K562 (cell line): ENCODE data around the gene HOXC11. TPM values are rescaled to one million over a fixed set of nuclear protein-coding genes. Genes with fewer than 3 reads are reported as not detected.

Experiments
- ATAC-seq: fragments of 200-7000 bp; cut with Tn5 transposase; 3 replicates; pipeline ENCODE4 v1.9.1; 2020; ENCODE audit warnings: moderate library complexity
- BruUV-seq: library from RNA; stranded (reverse); fragments of 400-500 nt; replicated peaks from 2 replicates; lab custom pipeline; 2021; lab: Mats Ljungman, UMichigan
- CTCF ChIA-PET: fragments of 300-600 bp; formaldehyde crosslinking; extraction: SDS; loops from one replicate; lab custom pipeline; 2021; ENCODE audit warnings: low intra/inter-chr PET ratio; lab: Yijun Ruan, JAX
- POLR2A ChIA-PET: fragments of 300-600, 350-650 bp; sonication (Branson Sonifier 250); formaldehyde crosslinking; extraction: SDS; loops from one replicate; lab custom pipeline; 2021; ENCODE audit warnings: antibody characterized with exemption, inconsistent platforms; lab: Yijun Ruan, JAX
- DNase-seq, 4 experiments: peaks; one replicate each; pipeline versions ENCODE4 v3.0.0 to v3.0.0-alpha.2; 2011 to 2018; ENCODE audit warnings: low spot score in 3 of 4, mixed read lengths in 3 of 4; ENCODE audit errors: extremely low read depth in 1 of 4
- FAIRE-seq: peaks from 2 replicates; lab custom pipeline; 2011; peaks lifted over from hg19 to GRCh38; lab: Jason Lieb, UNC
- H2AFZ ChIP-seq: 2 replicates; pipeline ENCODE4 v1.6.0; 2011; ENCODE audit warnings: low read depth, low read length, control low read depth, inconsistent platforms
- H3K27ac ChIP-seq: fragments of 200-600 bp; 3 replicates; pipeline ENCODE4 v1.8.0; 2011; ENCODE audit warnings: low read depth, mild to moderate bottlenecking, control low read depth, inconsistent platforms, low read length, moderate library complexity, mixed read lengths; ENCODE audit errors: extremely low read depth
- H3K27me3 ChIP-seq, 2 experiments: fragments of 300-600 bp in 1 of 2; 2 replicates in 1 of 2; 3 replicates in 1 of 2; pipeline versions ENCODE4 v1.6.0 to v1.8.0; 2011; ENCODE audit warnings: inconsistent platforms in 2 of 2, low read length in 2 of 2, mild to moderate bottlenecking in 1 of 2, mixed read lengths in 1 of 2, moderate library complexity in 1 of 2; ENCODE audit not compliant: control insufficient read depth in 2 of 2, insufficient read depth in 2 of 2
- H3K36me3 ChIP-seq: fragments of 300-600 bp; 3 replicates; pipeline ENCODE4 v1.8.0; 2011; ENCODE audit warnings: mild to moderate bottlenecking, low read length, inconsistent platforms; ENCODE audit not compliant: control insufficient read depth, insufficient read depth
- H3K4me1 ChIP-seq, 2 experiments: fragments of 200-600 bp in 1 of 2; replicated peaks in 1 of 2; 2 replicates in 1 of 2; 3 replicates in 1 of 2; pipeline versions ENCODE4 v1.5.1 to v1.8.0; 2011; ENCODE audit warnings: inconsistent platforms in 2 of 2, low read length in 2 of 2, mild to moderate bottlenecking in 1 of 2, mixed read lengths in 1 of 2, moderate library complexity in 1 of 2; ENCODE audit not compliant: control insufficient read depth in 2 of 2, insufficient read depth in 2 of 2
- H3K4me2 ChIP-seq: 2 replicates; pipeline ENCODE4 v1.6.1; 2011; ENCODE audit warnings: low read length, control low read depth, inconsistent platforms, mixed read lengths; ENCODE audit not compliant: insufficient read depth
- H3K4me3 ChIP-seq: fragments of 200-600 bp; sonication (generic), shearing (Covaris generic); 2 replicates; pipeline ENCODE4 v1.5.1; 2016; ENCODE audit warnings: control low read depth, inconsistent platforms
- H3K79me2 ChIP-seq: fragments of 200-600 bp; 3 replicates; pipeline ENCODE4 v1.8.0; 2011; ENCODE audit warnings: low read length, inconsistent platforms; ENCODE audit not compliant: control insufficient read depth, insufficient read depth
- H3K9ac ChIP-seq, 2 experiments: 2 replicates each; pipeline versions ENCODE4 v1.6.0 to v1.6.1; 2011; ENCODE audit warnings: low read depth in 2 of 2, low read length in 2 of 2, control low read depth in 1 of 2, inconsistent platforms in 1 of 2, mild to moderate bottlenecking in 1 of 2, mixed read lengths in 1 of 2; ENCODE audit not compliant: insufficient read depth in 1 of 2
- H3K9me1 ChIP-seq: one replicate; pipeline ENCODE4 v1.6.0; 2011; ENCODE audit warnings: inconsistent platforms, mild to moderate bottlenecking, low read length, moderate library complexity; ENCODE audit not compliant: control insufficient read depth, insufficient read depth
- H3K9me3 ChIP-seq: replicated peaks from 2 replicates; pipeline ENCODE4 v1.5.1; 2011; ENCODE audit warnings: low read depth, low read length, inconsistent platforms; ENCODE audit not compliant: control insufficient read depth, insufficient read depth
- H4K20me1 ChIP-seq: replicated peaks from 2 replicates; pipeline ENCODE4 v1.6.1; 2011; ENCODE audit warnings: low read length, inconsistent platforms, mixed read lengths; ENCODE audit not compliant: control insufficient read depth, insufficient read depth
- AFF4 ChIP-seq: sonication (generic); formaldehyde crosslinking; IDR thresholded peaks from 2 replicates; pipeline ENCODE4 v1.8.0; 2023; ENCODE audit warnings: mild to moderate bottlenecking, missing genetic modification reagents
- ARID1B ChIP-seq: fragments of 450-650 bp; IDR thresholded peaks from 2 replicates; pipeline ENCODE4 v1.6.1; 2016; ENCODE audit warnings: antibody characterized with exemption, mild to moderate bottlenecking, inconsistent platforms
- CXXC5 ChIP-seq: fragments of 250-450 bp; sonication (Bioruptor Pico); IDR thresholded peaks from 2 replicates; pipeline ENCODE4 v1.8.0; 2022; ENCODE audit warnings: inconsistent platforms, mild to moderate bottlenecking, moderate library complexity
- FOXK1 ChIP-seq: sonication (generic); formaldehyde crosslinking; IDR thresholded peaks from 2 replicates; pipeline ENCODE4 v1.8.0; 2022; ENCODE audit warnings: missing genetic modification reagents, mild to moderate bottlenecking, borderline replicate concordance
- GMEB1 ChIP-seq: fragments of 250-450 bp; sonication (Bioruptor Pico); IDR thresholded peaks from 2 replicates; pipeline ENCODE4 v1.4.0; 2020; ENCODE audit warnings: mild to moderate bottlenecking
- PHF20 ChIP-seq: fragments of 450-650 bp; IDR thresholded peaks from 2 replicates; pipeline ENCODE4 v1.6.1; 2018; ENCODE audit not compliant: partially characterized antibody
- PRPF4 ChIP-seq: fragments of 200-400 bp; formaldehyde crosslinking; IDR thresholded peaks from one replicate; pipeline ENCODE4 v1.6.1; 2017; ENCODE audit warnings: low read length, low read depth, mild to moderate bottlenecking; ENCODE audit not compliant: insufficient read depth, poor library complexity, severe bottlenecking
- PTTG1 ChIP-seq: fragments of 450-650 bp; IDR thresholded peaks from 2 replicates; pipeline ENCODE4 v1.6.1; 2016; ENCODE audit warnings: low read depth, mild to moderate bottlenecking, missing genetic modification characterization, missing compliant biosample characterization
- RCOR1 ChIP-seq, 2 experiments: IDR thresholded peaks; 2 replicates each; pipeline ENCODE4 v1.6.1; 2012; ENCODE audit warnings: low read depth in 2 of 2, low read length in 2 of 2, borderline replicate concordance in 1 of 2, improper control_type of control experiment in 1 of 2
- SRF ChIP-seq, 2 experiments: fragments of 250-450, 450-650 bp in 1 of 2; sonication (Bioruptor Pico) in 1 of 2; sonication (generic) in 1 of 2; formaldehyde crosslinking; IDR thresholded peaks; 2 replicates each; pipeline versions ENCODE4 v1.5.0 to v1.5.1; 2020 to 2022; ENCODE audit warnings: mild to moderate bottlenecking in 1 of 2, missing genetic modification reagents in 1 of 2
- TAL1 ChIP-seq: fragments of 450-650 bp; IDR thresholded peaks from 2 replicates; pipeline ENCODE4 v1.6.1; 2016; ENCODE audit warnings: mild to moderate bottlenecking
- ZNF263 ChIP-seq: sonication (generic); formaldehyde crosslinking; IDR thresholded peaks from 2 replicates; pipeline ENCODE4 v1.8.0; 2022; ENCODE audit warnings: mild to moderate bottlenecking, missing genetic modification reagents, borderline replicate concordance
- ZNF699 ChIP-seq: fragments of 250-450 bp; sonication (Bioruptor Pico); IDR thresholded peaks from 2 replicates; pipeline ENCODE4 v1.8.0; 2021; ENCODE audit warnings: mild to moderate bottlenecking, moderate library complexity; ENCODE audit not compliant: insufficient replicate concordance
- WGBS: fragments of 100-300 bp; shearing (Covaris generic); methylation state at CpG from one replicate; pipeline ENCODE4 v1.1.6; 2016; ENCODE audit warnings: low coverage, mixed read lengths; ENCODE audit not compliant: insufficient coverage; ENCODE audit errors: missing lambda C conversion rate; 5-methylcytosine and 5-hydroxymethylcytosine counted together
- in situ Hi-C: fragments of 300-500 bp; cut with MboI; formaldehyde crosslinking; loops from 4 replicates; pipeline ENCODE4 v1.15.0; 2018; ENCODE audit warnings: inconsistent platforms, mixed read lengths
- intact Hi-C: fragments of 100-400 bp; cut with micrococcal nuclease; formaldehyde crosslinking; loops from 2 replicates; pipeline ENCODE4 v1.14.2; 2022
- polyA plus RNA-seq, 8 experiments: library from polyadenylated mRNA; depleted of rRNA in 4 of 8; stranded (reverse) in 5 of 8; unstranded in 3 of 8; fragments of >200 nt; fragmentation: Nextera tagmentation in 2 of 8; fragmentation: Illumina TruSeq in 1 of 8; extraction: Ambion mirVana in 2 of 8; extraction: Trizol in 1 of 8; gene quantifications; 2 replicates each; pipeline versions ENCODE4 v1.2.1 to v1.2.3, GENCODE V29; 2011 to 2014; ENCODE audit warnings: inconsistent platforms in 1 of 8, missing spikeins in 1 of 8
- total RNA-seq, 7 experiments: library from RNA; depleted of rRNA in 6 of 7; stranded (reverse); fragments of >200 nt in 6 of 7; fragmentation: Illumina TruSeq in 2 of 7; extraction: Trizol in 2 of 7; gene quantifications; 2 replicates each; pipeline versions ENCODE4 v1.2.1 to v1.2.3, GENCODE V29; 2011 to 2021; ENCODE audit warnings: low replicate concordance in 1 of 7
- TF ChIP-seq, protein P1 (sequence below): fragments of 200-800 bp; sonication (Bioruptor generic); IDR thresholded peaks from 2 replicates; pipeline ENCODE4 v1.6.1; 2017; ENCODE audit warnings: missing genetic modification characterization, missing compliant biosample characterization

Gene HOXC11
- total and polyA plus RNA-seq, 9 of the 15 experiments (the other 6 are each of a cell fraction or from before 2014, with no cell fraction given): not detected

- Histone ChIP-seq H3K9ac (no peak overlapping the region), H3K4me1 (peaks cover 35 to 49% of the 10 kb centered on the region in 2 experiments), H4K20me1 (no peaks in the 10 kb centered on the region), H3K36me3 (no peaks in the 10 kb centered on the region), H3K9me1 (no peaks in the 10 kb centered on the region), H3K27ac (no peak overlapping the region), H3K79me2 (no peaks in the 10 kb centered on the region), H3K27me3 (peaks cover 0 to 16% of the 10 kb centered on the region in 2 experiments; a peak in 3 of 5 replicates), H2AFZ (peak overlapping the region; percentile 51), H3K4me2 (no peak overlapping the region; the same call in 1 of the 2 replicates), H3K9me3 (no peaks in the 10 kb centered on the region), H3K4me3 (no peak overlapping the region)
- BruUV-seq: no TSS peak
- ATAC-seq (peak; percentile 52; the same call in 2 of the 3 replicates), FAIRE-seq (peak; percentile 84), DNase-seq (peak in 3 of 4 experiments; percentile 42 to 69 (median 67))
- WGBS: 6% methylated on average over 2 of the region's 4 CpGs
- CTCF ChIA-PET: interaction anchor here (0.7 to 3.9 kb wide), 3 partner anchors 16 to 227 kb away, joined by 3 to 26 read pairs (median 3); no protein-coding TSS in a partner anchor
- POLR2A ChIA-PET: interaction anchor here (0.6 to 3.2 kb wide), 13 partner anchors 10 to 231 kb away, joined by 3 to 43 read pairs (median 4); partner anchors contain the start of genes HOXC9 and SMUG1
- intact Hi-C loops (loop anchor here (10.0 kb wide), 1 partner anchor 377 kb away; the partner anchor contains the start of gene GPR84), in situ Hi-C loops (loop anchor here (5.0 to 10.0 kb wide), 2 partner anchors 214 to 377 kb away; partner anchors contain the start of gene GPR84)
- 0 out of 4 replicates have a peak, but pooled peaks of 1 of the 2 experiments have one; percentile 35 for TF ChIP-seq SRF (CRISPR knock-in tag; IDR thresholded peaks at IDR 0.05)
- TF ChIP-seq TAL1: no peak
- TF ChIP-seq GMEB1 (CRISPR knock-in tag): no peak
- TF ChIP-seq ZNF263 (CRISPR knock-in tag): peak; percentile 28; the same call in 1 of the 2 replicates
- TF ChIP-seq AFF4 (CRISPR knock-in tag): no peak
- TF ChIP-seq ARID1B: 0 out of 2 replicates have a peak, but pooled peaks have one; percentile 19
- no peak for TF ChIP-seq PTTG1 (tag)
- TF ChIP-seq FOXK1 (CRISPR knock-in tag): no peak
- TF ChIP-seq, protein P1, sequence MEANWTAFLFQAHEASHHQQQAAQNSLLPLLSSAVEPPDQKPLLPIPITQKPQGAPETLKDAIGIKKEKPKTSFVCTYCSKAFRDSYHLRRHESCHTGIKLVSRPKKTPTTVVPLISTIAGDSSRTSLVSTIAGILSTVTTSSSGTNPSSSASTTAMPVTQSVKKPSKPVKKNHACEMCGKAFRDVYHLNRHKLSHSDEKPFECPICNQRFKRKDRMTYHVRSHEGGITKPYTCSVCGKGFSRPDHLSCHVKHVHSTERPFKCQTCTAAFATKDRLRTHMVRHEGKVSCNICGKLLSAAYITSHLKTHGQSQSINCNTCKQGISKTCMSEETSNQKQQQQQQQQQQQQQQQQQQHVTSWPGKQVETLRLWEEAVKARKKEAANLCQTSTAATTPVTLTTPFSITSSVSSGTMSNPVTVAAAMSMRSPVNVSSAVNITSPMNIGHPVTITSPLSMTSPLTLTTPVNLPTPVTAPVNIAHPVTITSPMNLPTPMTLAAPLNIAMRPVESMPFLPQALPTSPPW: peak; percentile 77
- TF ChIP-seq RCOR1 (IDR thresholded peaks at IDR 0.05; ENCODE audit: borderline replicate concordance in 1 of 2, low read depth in 2 of 2, low read length in 2 of 2): peak in 1 of 2 experiments; percentile 27; a peak in 1 of 4 replicates
- TF ChIP-seq CXXC5 (CRISPR knock-in tag): 0 out of 2 replicates have a peak, but pooled peaks have one; percentile 13
- TF ChIP-seq PRPF4: no peak
- no peak for TF ChIP-seq PHF20
- TF ChIP-seq ZNF699 (CRISPR knock-in tag): no peak
Observed at GRCh38 chr12:53987787-53988230, 14.9 kb downstream of the HOXC11 start.
